Fibroblast of villous mesenchyme (primary cell): ENCODE data around the gene MARK3. TPM values are rescaled to one million over a fixed set of nuclear protein-coding genes. Genes with fewer than 3 reads are reported as not detected.

ENCODE experiments used
- DNase-seq: peaks from one replicate; pipeline ENCODE4 v3.0.0-alpha.2; 2010; ENCODE audit warnings: low read depth
- H3K4me3 ChIP-seq: 2 replicates; pipeline ENCODE4 v1.5.1; 2011; ENCODE audit warnings: low read depth, mild to moderate bottlenecking, low read length
- CTCF ChIP-seq: IDR thresholded peaks from 2 replicates; pipeline ENCODE4 v1.5.1; 2012; ENCODE audit warnings: low read depth, mild to moderate bottlenecking, low read length; ENCODE audit not compliant: insufficient read depth
- total RNA-seq: library from RNA; depleted of rRNA; stranded (reverse); fragments of >200 nt; gene quantifications from 2 replicates; pipeline ENCODE4 v1.2.3, GENCODE V29; 2012

Gene MARK3
- total RNA-seq, 1 donor: 108 TPM

GRCh38 chr14:103545915-103546651 is 160.9 kb downstream of the MARK3 start:
- no peak for DNase-seq
- no peak for TF ChIP-seq CTCF
- no peak overlapping the region for H3K4me3 ChIP-seq

DNA sequence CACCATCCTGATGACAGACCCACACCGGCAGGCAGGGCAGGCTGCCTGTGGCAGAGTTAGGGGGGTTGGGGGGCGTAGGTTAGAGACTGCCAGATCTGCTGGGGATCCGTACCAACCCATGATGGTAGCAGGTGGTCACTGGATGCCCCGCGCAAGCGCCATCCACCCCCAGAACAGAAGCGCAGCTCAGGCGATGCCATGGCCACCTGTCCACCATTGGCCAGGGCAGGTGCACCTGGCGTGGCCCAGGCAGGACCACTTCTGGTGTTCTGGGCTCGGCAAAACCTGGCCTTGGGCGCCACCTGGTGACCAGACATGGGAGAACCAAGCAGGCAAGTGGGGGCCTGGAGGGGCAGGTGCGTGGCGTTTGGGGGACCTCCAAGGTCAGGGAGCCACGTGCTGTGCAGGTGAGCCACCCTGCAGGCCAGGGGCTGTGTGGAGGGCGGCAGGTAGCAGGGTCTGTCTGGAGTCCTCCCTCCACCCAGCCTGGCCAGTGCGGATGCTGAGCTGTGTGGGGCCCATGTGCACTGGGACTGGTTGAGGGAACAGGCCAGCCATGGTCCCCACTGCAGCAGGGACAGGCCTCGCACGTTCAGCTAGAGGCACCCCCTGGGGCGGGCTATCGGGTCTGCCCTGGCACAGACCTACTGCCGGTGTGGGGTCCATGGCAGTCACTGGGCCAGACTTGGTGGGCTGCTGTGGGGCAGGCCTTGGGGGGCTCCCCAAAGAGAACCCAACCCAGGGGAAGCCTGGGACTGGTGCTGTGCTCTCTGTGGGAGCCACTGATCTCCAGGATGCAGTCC is 161.6 kb downstream of the MARK3 start:
- DNase-seq: peak; percentile 43
- no peak overlapping the region for H3K4me3 ChIP-seq
- TF ChIP-seq CTCF: peak; percentile 82

DNA sequence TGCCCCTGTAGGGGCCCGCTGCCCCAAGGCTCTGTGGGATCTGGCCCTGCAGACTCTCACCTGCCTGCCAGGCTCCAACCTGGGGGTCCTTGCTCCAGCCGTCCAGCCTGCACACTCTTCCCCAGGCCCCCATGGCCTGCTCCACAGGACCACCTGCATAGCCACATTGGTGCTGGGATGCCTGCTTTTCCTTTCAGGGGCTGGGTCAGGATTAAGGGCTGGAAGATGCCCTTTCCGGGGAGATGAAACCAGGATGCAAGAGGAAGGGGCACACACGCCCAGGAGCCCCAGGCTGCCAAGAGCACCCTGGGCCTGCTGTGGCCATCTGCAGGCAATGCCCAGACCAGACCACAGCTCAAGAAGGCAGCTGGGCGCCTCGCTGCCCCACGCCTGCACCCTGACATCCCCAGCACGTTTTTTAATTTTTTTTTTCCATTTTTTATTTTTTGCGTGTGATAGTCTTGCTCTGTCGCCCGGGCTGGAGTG is 162.3 kb downstream of the MARK3 start:
- DNase-seq: no peak

GRCh38 chr14:103547941-103548462 is 162.8 kb downstream of the MARK3 start:
- no peak overlapping the region for H3K4me3 ChIP-seq
- DNase-seq: no peak
- no peak for TF ChIP-seq CTCF

More for the DNA sequence above, 162.3 kb downstream of the MARK3 start:
- no peak overlapping the region for H3K4me3 ChIP-seq
- no peak for TF ChIP-seq CTCF

- no peak for TF ChIP-seq CTCF
- no peak for DNase-seq
- H3K4me3 ChIP-seq: no peak overlapping the region
Measured at GRCh38 chr14:103548463-103549351, 163.5 kb downstream of the MARK3 start.
